GM19372 (cell line): ENCODE results near the gene PPP4C.

Experiments used
- ATAC-seq: cut with Tn5 transposase; IDR thresholded peaks from one replicate; pipeline ENCODE4 v1.9.1; 2021; ENCODE audit warnings: mild to moderate bottlenecking, low read depth, moderate library complexity; ENCODE audit not compliant: unreplicated experiment

Gene PPP4C

DNA sequence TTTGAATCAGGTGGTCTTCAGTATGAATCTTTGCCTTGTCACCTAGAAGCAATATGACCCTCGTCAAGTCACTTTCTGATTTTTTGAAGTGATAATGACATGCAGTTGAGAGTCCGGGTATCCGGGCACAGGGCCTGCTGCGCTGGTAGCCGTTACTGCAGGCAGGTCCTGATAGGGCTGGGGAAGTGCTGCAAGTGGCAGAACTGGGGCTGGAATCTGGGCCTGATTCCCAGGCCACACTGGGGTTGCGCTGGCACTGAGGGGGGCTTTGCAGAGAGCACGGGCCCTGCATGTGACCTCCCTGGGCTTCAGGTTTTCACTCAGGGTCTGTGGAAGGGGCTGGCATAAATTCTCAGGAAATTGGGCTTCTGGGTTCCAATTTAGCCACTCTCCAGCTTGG is 3.0 kb downstream of the PPP4C start:
- no peak for ATAC-seq

DNA sequence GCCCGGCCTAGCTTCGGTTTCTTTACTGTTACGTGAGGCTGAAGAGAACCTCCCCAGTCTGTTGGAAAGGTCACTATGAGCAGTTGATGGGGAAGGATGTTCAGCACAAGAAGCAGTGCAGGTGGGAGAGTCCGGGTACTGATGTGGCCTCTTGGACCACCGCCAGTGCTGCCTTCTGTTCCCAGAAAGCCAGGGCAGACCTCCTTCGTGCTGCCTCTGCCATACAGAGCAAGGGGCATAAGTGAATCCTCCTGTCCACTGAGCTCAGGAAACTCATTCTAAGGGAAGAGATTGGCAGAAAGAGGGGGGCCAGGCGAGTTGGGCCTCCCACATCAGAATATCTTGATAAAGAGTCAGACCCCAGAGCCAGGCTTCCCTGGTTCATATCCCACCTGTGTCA is 3.7 kb downstream of the PPP4C start:
- no peak for ATAC-seq

GRCh38 chr16:30082545-30083090 is 6.8 kb downstream of the PPP4C start:
- no peak for ATAC-seq

- ATAC-seq, result no peak
Observed at GRCh38 chr16:30083216-30084055, 7.6 kb downstream of the PPP4C start.

DNA sequence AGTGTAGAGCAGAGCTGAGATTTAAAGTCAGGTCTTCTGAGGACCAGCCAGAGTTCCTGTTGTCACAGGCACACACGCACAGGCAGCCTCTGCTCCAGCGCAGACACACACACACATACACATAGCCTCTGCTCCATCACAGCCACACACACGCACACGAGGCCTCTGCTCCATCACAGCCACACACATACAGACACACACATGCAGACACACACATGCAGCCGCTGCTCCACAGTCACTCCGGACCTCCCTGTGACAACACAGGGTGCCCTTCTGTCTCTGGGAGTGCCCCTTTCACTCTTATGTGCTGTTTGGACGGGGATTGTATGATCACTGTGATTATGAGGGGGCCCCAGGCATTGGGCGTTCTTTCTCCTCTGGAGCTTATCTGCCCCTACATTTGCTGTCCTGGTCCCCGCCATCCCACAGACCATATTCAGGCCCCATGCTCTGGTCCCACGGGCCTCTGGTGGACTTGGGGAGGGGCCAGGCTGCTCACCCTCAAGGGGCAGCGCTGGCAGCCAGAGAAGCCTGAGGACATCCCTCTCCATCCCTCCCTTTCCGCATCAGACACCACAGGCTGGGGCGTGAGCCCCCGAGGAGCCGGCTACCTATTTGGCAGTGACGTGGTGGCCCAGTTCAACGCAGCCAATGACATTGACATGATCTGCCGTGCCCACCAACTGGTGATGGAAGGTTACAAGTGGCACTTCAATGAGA is 8.5 kb downstream of the PPP4C start:
- ATAC-seq, result no peak

- ATAC-seq, result no peak
Observed at GRCh38 chr16:30084816-30085159, 9.0 kb downstream of the PPP4C start.

DNA sequence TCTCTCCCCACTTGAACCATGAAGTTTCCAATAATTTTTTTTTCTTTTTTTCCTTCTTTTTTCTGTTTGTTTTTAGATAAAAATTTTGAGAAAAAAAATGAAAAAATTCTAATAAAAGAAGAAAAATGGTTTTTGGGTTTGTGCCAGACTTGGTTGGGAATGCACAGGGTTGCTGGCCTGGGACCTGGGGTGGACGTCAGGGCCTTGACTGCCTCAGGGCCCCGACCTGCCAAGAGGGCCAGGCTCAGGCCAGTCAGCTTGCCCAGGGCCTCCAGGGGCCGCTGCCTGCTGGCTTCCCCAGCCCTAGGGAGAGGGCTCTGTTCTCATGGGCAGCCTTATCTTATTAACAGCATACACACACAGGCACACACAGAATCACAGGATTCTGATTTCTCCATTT is 9.5 kb downstream of the PPP4C start:
- ATAC-seq, result no peak

DNA sequence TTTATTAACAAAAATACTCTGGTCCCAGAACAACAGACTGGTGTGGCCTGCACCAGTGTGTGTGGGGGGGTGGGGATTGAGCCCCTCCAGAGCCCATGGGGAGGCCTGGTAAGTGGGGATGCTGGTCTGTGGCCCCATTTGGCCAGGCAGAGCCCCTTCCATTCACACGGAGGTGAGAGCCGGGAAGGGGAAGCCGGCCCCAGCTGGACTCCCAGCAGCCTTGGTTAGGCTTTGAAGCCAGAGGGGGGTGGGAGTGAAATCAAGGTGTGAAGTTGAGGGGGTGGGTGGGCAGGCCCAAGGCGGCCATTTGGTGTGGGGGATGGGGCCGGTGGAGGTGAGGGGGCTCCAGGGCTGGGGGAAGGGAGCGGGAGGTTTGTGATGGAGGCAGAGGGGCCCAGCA is 10.0 kb downstream of the PPP4C start:
- ATAC-seq, result no peak

- ATAC-seq, result no peak
Observed at GRCh38 chr16:30086291-30087140, 10.7 kb downstream of the PPP4C start.

GRCh38 chr16:30087181-30087898 is 11.5 kb downstream of the PPP4C start:
- no peak for ATAC-seq

GRCh38 chr16:30088237-30088831 is 12.5 kb downstream of the PPP4C start:
- ATAC-seq, result no peak

DNA sequence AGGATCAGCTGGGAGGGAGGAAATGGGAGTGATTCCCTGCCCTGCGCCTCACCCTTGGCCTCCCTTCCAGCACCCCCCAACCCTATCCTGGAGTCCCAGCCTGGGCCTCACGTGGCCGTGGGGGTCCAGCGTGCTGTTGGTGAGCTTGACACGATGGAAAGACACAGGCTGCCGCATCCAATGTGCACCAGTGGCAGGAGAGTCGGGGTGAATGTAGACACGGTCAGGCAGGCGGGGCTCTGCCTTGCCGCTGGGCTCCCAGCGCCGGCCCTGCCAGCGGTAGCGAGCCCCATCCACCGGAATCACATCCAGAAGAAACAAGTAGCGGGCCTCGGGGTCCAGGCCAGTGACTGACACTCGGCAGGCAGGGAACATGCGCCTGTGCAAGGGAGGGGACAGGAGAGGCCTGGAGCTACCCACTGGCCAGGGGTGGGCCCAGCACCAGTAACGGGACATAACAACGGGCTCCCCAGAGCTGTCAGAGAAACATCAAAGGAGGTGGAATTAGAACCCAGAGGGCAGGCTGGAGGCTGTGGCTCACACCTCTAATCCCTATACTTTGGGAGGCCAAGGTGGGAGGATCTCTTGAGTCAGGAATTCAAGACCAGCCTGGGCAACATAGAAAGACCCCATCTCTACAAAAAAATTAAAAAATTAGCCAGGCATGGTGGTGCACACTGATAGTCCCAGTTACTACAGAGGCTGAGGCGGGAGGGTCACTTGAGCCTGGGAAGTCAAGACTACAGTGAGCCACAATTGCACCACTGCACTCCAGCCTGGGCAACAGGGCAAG is 13.2 kb downstream of the PPP4C start:
- no peak for ATAC-seq

DNA sequence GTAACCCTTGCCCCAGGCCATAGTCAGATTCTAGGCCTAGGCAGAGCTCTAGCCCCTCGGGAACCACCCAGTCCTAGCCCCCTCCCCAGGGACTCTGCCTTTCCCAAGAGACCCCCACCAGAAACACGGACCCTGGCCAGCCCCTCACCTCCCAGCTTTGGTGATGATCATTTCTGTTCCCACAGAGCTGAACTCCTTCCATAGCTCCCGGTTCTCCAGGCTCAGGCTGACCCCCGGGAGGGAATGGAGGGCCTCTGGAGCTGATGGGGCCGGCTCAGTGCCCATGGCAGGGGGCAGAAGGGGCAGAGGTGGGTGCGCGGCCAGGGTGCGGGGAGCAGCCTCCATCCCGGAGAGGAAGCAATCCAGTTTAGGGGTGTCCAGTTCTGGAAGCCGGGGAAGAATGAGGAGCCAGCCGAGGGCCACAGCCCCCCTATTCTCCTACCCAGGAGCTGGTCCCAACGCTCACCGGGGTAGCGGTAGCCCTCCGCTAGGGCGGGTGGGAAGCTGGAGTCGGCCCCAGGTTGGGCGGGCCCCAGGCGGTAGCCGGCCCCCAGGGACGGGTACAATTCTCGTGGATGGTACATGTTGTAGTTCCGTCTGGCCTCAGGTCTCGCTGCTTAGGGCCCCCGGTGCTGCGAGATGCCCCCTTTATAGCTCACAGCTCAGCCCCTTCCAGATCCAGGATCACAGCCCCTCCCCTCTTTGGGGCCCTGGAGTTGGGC is 15.0 kb downstream of the PPP4C start:
- no peak for ATAC-seq

- ATAC-seq, result peak; percentile 57
Observed at GRCh38 chr16:30091474-30092372, 15.9 kb downstream of the PPP4C start, which contains the start of gene TBX6. TSS of gene TBX6 (minus strand) at chr16:30091924. CDS start at chr16:30091193, 731 bp downstream.

DNA sequence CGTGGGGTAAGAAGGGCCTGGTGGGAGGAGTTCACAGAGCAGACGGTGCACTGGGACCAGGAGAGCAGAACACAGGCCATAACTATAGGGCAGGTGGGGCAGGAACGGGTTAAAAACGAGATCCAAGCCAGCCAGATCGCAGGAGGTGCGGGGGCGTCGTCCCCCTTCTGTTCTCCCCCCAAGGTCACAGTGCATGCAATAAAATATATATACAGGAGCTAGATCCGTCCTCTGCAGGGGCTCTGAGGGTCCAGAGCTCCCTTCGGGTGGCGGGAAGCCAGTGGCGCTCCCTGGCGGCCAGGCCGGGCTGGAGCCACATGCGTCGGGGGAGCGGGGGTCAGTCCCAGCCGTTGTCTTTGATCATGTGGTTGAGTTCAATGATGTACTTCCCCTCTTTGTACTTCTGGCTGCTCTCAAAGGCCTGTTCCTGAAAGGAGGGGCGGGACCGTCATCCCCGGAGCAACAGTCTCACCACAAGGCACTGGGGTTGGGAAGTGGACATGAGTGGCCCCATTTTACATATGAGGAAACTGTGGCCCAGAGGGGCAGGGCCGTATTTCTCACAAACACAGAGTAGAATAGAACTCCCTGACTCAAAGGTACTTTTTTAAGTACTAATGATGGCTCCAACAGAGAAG is 16.7 kb downstream of the PPP4C start:
- ATAC-seq, result peak; percentile 43

DNA sequence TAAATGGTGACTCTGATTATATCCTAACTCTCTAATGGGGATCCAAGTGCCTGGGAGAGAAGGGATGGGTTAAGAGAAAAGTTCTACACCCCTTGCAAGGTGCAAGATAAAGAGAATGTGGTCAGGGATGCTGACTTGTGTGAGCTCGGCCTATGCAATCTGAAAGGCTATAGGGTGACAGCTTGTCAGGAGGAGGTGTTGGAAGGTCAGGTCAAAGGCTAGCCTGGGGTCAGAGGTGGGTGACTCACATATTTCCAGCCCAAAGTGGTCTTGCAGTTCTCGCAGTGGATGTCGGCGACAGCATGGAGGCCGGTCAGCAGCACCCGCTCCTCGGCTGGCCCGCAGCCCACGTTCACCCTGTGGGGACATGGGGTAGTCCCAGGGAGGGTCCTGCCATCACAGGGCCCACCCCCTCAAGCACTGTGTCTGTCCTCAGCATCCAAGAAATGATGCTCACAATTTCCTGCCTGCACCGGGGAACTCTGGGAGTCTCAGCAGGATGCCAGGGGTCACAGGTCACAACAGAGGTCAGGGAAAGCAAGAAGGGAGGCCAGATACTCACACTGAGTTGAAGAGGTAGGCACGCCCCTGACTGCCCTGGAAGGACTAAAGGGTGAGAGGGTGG is 18.9 kb downstream of the PPP4C start:
- no peak for ATAC-seq
